ENCODE data around the gene ALK. TPM values are rescaled to one million over a fixed set of nuclear protein-coding genes. Genes with fewer than 3 reads are reported as not detected.

ALK gene
- total and polyA plus RNA-seq, 10 of the 15 experiments (the other 5 are each of a cell fraction or from before 2014, with no cell fraction given), result 0.11 TPM; not detected in 9

- ChIA-PET RAD21 (ENCODE audit: unreplicated experiment) (no interaction called here), SMC1A (ENCODE audit: uncharacterized antibody, unreplicated experiment) (interaction anchor here (1.2 kb wide), 1 partner anchor 13 kb away, joined by 3 read pairs; no protein-coding TSS in a partner anchor), POLR2A (no interaction called here), CTCF (no interaction called here)
- FAIRE-seq (no peak), DNase-seq (ENCODE audit: low read depth, low spot score) (no peak), ATAC-seq (no peak)
- Histone ChIP-seq H4K20me1 (ENCODE audit: control insufficient read depth, insufficient read depth) (no peaks in the 10 kb centered on the region), H3K27me3 (replicated peaks in 1 of 2; ENCODE audit: control insufficient read depth in 2 of 2, insufficient read depth in 2 of 2, low read length in 1 of 2) (no peaks in the 10 kb centered on the region; a peak in 2 of 4 replicates), H3K9me3 (replicated peaks; ENCODE audit: control insufficient read depth, insufficient read depth, low read length) (no peaks in the 10 kb centered on the region; the same call in 1 of the 3 replicates), H3K4me2 (ENCODE audit: control insufficient read depth, insufficient read depth) (no peak overlapping the region), H2AFZ (ENCODE audit: control insufficient read depth, low read depth, low read length) (no peak overlapping the region), H3K4me3 (no peak overlapping the region), H3K4me1 (ENCODE audit: control insufficient read depth, insufficient read depth, low read length) (no peaks in the 10 kb centered on the region), H3K9ac (ENCODE audit: control insufficient read depth, insufficient read depth, low read length) (no peak overlapping the region), H3K79me2 (ENCODE audit: control insufficient read depth, insufficient read depth, low read length) (no peaks in the 10 kb centered on the region), H3K36me3 (ENCODE audit: control insufficient read depth in 2 of 2, insufficient read depth in 2 of 2, low read length in 1 of 2) (no peaks in the 10 kb centered on the region), H3K27ac (ENCODE audit: control insufficient read depth, insufficient read depth) (no peak overlapping the region)
- intact Hi-C loops (cut with micrococcal nuclease; ENCODE audit: unreplicated experiment) (no loop called here), in situ Hi-C loops (cut with MboI) (no loop called here)
- TF ChIP-seq SRF (IDR thresholded peaks at IDR 0.05; ENCODE audit: low read depth in 2 of 2, low read length in 2 of 2) (no peak), SUZ12 (IDR thresholded peaks at IDR 0.05; ENCODE audit: unreplicated experiment) (no peak), FOS (IDR thresholded peaks at IDR 0.05; ENCODE audit: borderline replicate concordance, extremely low read depth, insufficient read length) (no peak), SMAD5 (IDR thresholded peaks at IDR 0.05; ENCODE audit: low read depth) (no peak), HDGF (IDR thresholded peaks at IDR 0.05) (no peak), ZNF207 (IDR thresholded peaks at IDR 0.05; ENCODE audit: borderline replicate concordance) (no peak), ZNF384 (IDR thresholded peaks at IDR 0.05; ENCODE audit: borderline replicate concordance, low read depth, low read length) (no peak), BCL3 (IDR thresholded peaks at IDR 0.05; ENCODE audit: borderline replicate concordance, insufficient read depth, low read depth, low read length, poor library complexity, severe bottlenecking) (no peak), E4F1 (IDR thresholded peaks at IDR 0.05; ENCODE audit: borderline replicate concordance, partially characterized antibody) (no peak), ZNF217 (IDR thresholded peaks at IDR 0.05) (no peak), TBL1XR1 (IDR thresholded peaks at IDR 0.05; ENCODE audit: low read depth, low read length) (no peak), USF1 (IDR thresholded peaks at IDR 0.05; ENCODE audit: borderline replicate concordance, extremely low read length, insufficient read depth, low read depth, low read length) (no peak), CEBPB (IDR thresholded peaks at IDR 0.05; ENCODE audit: borderline replicate concordance in 1 of 2, low read depth in 2 of 2, low read length in 2 of 2) (no peak)
- no TSS peak for BruUV-seq (replicated peaks)
- WGBS (ENCODE audit: insufficient coverage, insufficient replicate concordance, low lambda C conversion rate, missing lambda C conversion rate), result 49% methylated on average over 5 of the region's 5 CpGs
Measured at GRCh38 chr2:29615183-29615582, 306.2 kb downstream of the ALK start.

Data from GM12878 (cell line).